ENCODE results near the gene PPP1R15A.

DNA sequence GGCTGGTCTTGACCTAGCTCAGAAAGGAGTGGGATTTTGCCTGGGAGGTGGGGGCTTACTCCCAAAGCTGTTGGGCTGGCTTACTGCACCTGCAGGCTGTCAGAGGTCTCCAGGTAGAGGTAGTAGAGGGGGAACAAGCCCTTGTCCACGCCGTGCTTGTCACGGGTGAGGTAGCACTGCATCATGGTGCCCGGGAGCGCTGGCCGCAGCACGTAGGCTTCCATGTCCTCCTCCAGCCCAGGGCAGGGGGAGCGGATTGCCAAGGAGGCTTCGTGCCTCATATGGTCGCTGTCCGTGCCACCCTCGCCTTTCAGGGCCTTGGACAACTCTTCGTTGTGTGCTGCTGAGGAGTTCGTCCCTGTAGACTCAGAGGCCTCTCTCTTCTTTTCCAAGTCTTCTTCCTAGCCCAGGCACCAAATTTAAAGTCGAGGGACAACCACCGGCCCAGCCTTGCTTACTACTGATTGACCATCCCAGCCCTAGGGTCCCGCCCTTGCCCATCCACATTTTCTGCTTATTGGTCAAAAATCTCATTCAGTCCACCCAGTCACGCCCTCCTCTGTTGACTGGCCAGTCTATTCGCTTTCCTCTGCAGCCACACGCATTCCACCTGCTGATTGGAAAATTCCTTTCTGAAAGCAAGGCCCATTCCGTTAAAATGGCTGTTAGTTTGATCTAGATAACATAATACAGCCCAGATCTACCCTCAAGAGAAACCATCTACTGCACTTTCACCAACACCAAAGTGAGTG, 15.8 kb downstream of the PPP1R15A start:
- TF ChIP-seq TAF1 (IDR thresholded peaks at IDR 0.05; ENCODE audit: low read depth) (no peak), EP300 (IDR thresholded peaks at IDR 0.05; ENCODE audit: borderline replicate concordance) (no peak), CEBPB (IDR thresholded peaks at IDR 0.05) (no peak), EGR1 (IDR thresholded peaks at IDR 0.05) (no peak), RAD21 (IDR thresholded peaks at IDR 0.05; ENCODE audit: low read depth) (no peak), TCF12 (IDR thresholded peaks at IDR 0.05; ENCODE audit: low read depth) (no peak), TEAD4 (IDR thresholded peaks at IDR 0.05) (no peak)
- TF ChIP-seq, protein P1, sequence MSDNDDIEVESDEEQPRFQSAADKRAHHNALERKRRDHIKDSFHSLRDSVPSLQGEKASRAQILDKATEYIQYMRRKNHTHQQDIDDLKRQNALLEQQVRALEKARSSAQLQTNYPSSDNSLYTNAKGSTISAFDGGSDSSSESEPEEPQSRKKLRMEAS (IDR thresholded peaks at IDR 0.05): no peak
- TF ChIP-seq, protein P2, sequence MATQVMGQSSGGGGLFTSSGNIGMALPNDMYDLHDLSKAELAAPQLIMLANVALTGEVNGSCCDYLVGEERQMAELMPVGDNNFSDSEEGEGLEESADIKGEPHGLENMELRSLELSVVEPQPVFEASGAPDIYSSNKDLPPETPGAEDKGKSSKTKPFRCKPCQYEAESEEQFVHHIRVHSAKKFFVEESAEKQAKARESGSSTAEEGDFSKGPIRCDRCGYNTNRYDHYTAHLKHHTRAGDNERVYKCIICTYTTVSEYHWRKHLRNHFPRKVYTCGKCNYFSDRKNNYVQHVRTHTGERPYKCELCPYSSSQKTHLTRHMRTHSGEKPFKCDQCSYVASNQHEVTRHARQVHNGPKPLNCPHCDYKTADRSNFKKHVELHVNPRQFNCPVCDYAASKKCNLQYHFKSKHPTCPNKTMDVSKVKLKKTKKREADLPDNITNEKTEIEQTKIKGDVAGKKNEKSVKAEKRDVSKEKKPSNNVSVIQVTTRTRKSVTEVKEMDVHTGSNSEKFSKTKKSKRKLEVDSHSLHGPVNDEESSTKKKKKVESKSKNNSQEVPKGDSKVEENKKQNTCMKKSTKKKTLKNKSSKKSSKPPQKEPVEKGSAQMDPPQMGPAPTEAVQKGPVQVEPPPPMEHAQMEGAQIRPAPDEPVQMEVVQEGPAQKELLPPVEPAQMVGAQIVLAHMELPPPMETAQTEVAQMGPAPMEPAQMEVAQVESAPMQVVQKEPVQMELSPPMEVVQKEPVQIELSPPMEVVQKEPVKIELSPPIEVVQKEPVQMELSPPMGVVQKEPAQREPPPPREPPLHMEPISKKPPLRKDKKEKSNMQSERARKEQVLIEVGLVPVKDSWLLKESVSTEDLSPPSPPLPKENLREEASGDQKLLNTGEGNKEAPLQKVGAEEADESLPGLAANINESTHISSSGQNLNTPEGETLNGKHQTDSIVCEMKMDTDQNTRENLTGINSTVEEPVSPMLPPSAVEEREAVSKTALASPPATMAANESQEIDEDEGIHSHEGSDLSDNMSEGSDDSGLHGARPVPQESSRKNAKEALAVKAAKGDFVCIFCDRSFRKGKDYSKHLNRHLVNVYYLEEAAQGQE (IDR thresholded peaks at IDR 0.05; ENCODE audit: low read depth): no peak

Measured in Ishikawa (cell line).